HepG2 (cell line): Measurements from ENCODE around the gene ARHGDIA. TPM values are rescaled to one million over a fixed set of nuclear protein-coding genes. Genes with fewer than 3 reads are reported as not detected.

ENCODE experiments used
- U2AF2 ChIP-seq: fragments of 200-400 bp; formaldehyde crosslinking; IDR thresholded peaks from 2 replicates; pipeline ENCODE4 v1.6.1; 2017; ENCODE audit warnings: low read depth, mild to moderate bottlenecking, low read length
- ZBTB34 ChIP-seq: sonication (generic); formaldehyde crosslinking; IDR thresholded peaks from 2 replicates; pipeline ENCODE4 v1.8.0; 2022; ENCODE audit warnings: mild to moderate bottlenecking, missing genetic modification reagents
- ZFY ChIP-seq: sonication (generic); formaldehyde crosslinking; IDR thresholded peaks from 2 replicates; pipeline ENCODE4 v1.4.0; 2020; ENCODE audit warnings: missing genetic modification reagents
- ZNF10 ChIP-seq: sonication (generic); formaldehyde crosslinking; IDR thresholded peaks from 2 replicates; pipeline ENCODE4 v1.4.0; 2020; ENCODE audit warnings: mild to moderate bottlenecking, low read depth, missing genetic modification reagents, borderline replicate concordance
- ZNF501 ChIP-seq: sonication (generic); formaldehyde crosslinking; IDR thresholded peaks from 2 replicates; pipeline ENCODE4 v1.5.1; 2020; ENCODE audit warnings: mild to moderate bottlenecking, moderate library complexity, missing genetic modification reagents
- polyA plus RNA-seq, 8 experiments: library from polyadenylated mRNA; depleted of rRNA in 3 of 8; stranded (reverse) in 7 of 8; unstranded in 1 of 8; fragments of >200 nt; fragmentation: Illumina TruSeq in 4 of 8; extraction: Trizol in 4 of 8; gene quantifications; 2 replicates each; pipeline versions ENCODE4 v1.2.1 to v1.2.3, GENCODE V29; 2011 to 2016; ENCODE audit warnings: low read depth in 4 of 8, missing spikeins in 1 of 8, mixed read lengths in 1 of 8; ENCODE audit not compliant: insufficient read depth in 1 of 8
- total RNA-seq, 5 experiments: library from RNA; depleted of rRNA; stranded (reverse); fragments of >200 nt; fragmentation: Illumina TruSeq; extraction: Trizol; gene quantifications; 2 replicates each; pipeline ENCODE4 v1.2.3, GENCODE V29; 2016; ENCODE audit warnings: low read depth in 1 of 5
- TF ChIP-seq, protein P1 (sequence below): sonication (generic); formaldehyde crosslinking; IDR thresholded peaks from 2 replicates; pipeline ENCODE4 v1.8.1; 2023; ENCODE audit warnings: mild to moderate bottlenecking, inconsistent platforms, moderate library complexity, missing genetic modification reagents, borderline replicate concordance
- TF ChIP-seq, protein P2 (sequence below): sonication (generic); formaldehyde crosslinking; IDR thresholded peaks from 2 replicates; pipeline ENCODE4 v1.4.0; 2020; ENCODE audit warnings: missing genetic modification reagents, borderline replicate concordance
- TF ChIP-seq, protein P3 (sequence below), 2 experiments: sonication (generic) in 1 of 2; formaldehyde crosslinking in 1 of 2; IDR thresholded peaks; 2 replicates each; pipeline versions ENCODE4 v1.6.1 to v1.9.0; 2014 to 2022; ENCODE audit warnings: antibody characterized with exemption in 1 of 2, borderline replicate concordance in 1 of 2, inconsistent platforms in 1 of 2, low read depth in 1 of 2, missing genetic modification reagents in 1 of 2
- TF ChIP-seq, protein P4 (sequence below): sonication (generic); formaldehyde crosslinking; IDR thresholded peaks from 2 replicates; pipeline ENCODE4 v1.4.0; 2020; ENCODE audit warnings: missing genetic modification reagents
- TF ChIP-seq, protein P5 (sequence below): sonication (generic); formaldehyde crosslinking; IDR thresholded peaks from 2 replicates; pipeline ENCODE4 v1.5.0; 2020; ENCODE audit warnings: missing genetic modification reagents

ARHGDIA gene
- total and polyA plus RNA-seq, 2 of the 13 experiments (the other 11 are each of a cell fraction or from before 2014, with no cell fraction given) = 40.0 to 64.0 TPM

GRCh38 chr17:81871387-81872230 lies 472 bp upstream of the ARHGDIA start (continued):
- TF ChIP-seq, protein P1, sequence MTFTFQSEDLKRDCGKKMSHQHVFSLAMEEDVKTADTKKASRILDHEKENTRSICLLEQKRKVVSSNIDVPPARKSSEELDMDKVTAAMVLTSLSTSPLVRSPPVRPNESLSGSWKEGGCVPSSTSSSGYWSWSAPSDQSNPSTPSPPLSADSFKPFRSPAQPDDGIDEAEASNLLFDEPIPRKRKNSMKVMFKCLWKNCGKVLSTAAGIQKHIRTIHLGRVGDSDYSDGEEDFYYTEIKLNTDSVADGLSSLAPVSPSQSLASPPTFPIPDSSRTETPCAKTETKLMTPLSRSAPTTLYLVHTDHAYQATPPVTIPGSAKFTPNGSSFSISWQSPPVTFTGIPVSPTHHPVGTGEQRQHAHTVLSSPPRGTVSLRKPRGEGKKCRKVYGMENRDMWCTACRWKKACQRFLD (CRISPR knock-in tag) = peak; percentile 93
- TF ChIP-seq ZBTB34 (CRISPR knock-in tag) (0 out of 2 replicates have a peak, but pooled peaks have one; percentile 42), ZFY (peak; percentile 82), U2AF2 (no peak), ZNF501 (CRISPR knock-in tag) (peak; percentile 89), ZNF10 (CRISPR knock-in tag) (0 out of 2 replicates have a peak, but pooled peaks have one; percentile 84)
- TF ChIP-seq, protein P2, sequence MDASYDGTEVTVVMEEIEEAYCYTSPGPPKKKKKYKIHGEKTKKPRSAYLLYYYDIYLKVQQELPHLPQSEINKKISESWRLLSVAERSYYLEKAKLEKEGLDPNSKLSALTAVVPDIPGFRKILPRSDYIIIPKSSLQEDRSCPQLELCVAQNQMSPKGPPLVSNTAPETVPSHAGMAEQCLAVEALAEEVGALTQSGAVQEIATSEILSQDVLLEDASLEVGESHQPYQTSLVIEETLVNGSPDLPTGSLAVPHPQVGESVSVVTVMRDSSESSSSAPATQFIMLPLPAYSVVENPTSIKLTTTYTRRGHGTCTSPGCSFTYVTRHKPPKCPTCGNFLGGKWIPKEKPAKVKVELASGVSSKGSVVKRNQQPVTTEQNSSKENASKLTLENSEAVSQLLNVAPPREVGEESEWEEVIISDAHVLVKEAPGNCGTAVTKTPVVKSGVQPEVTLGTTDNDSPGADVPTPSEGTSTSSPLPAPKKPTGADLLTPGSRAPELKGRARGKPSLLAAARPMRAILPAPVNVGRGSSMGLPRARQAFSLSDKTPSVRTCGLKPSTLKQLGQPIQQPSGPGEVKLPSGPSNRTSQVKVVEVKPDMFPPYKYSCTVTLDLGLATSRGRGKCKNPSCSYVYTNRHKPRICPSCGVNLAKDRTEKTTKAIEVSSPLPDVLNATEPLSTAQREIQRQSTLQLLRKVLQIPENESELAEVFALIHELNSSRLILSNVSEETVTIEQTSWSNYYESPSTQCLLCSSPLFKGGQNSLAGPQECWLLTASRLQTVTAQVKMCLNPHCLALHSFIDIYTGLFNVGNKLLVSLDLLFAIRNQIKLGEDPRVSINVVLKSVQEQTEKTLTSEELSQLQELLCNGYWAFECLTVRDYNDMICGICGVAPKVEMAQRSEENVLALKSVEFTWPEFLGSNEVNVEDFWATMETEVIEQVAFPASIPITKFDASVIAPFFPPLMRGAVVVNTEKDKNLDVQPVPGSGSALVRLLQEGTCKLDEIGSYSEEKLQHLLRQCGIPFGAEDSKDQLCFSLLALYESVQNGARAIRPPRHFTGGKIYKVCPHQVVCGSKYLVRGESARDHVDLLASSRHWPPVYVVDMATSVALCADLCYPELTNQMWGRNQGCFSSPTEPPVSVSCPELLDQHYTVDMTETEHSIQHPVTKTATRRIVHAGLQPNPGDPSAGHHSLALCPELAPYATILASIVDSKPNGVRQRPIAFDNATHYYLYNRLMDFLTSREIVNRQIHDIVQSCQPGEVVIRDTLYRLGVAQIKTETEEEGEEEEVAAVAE (CRISPR knock-in tag) = 0 out of 2 replicates have a peak, but pooled peaks have one; percentile 15
- TF ChIP-seq, protein P3, sequence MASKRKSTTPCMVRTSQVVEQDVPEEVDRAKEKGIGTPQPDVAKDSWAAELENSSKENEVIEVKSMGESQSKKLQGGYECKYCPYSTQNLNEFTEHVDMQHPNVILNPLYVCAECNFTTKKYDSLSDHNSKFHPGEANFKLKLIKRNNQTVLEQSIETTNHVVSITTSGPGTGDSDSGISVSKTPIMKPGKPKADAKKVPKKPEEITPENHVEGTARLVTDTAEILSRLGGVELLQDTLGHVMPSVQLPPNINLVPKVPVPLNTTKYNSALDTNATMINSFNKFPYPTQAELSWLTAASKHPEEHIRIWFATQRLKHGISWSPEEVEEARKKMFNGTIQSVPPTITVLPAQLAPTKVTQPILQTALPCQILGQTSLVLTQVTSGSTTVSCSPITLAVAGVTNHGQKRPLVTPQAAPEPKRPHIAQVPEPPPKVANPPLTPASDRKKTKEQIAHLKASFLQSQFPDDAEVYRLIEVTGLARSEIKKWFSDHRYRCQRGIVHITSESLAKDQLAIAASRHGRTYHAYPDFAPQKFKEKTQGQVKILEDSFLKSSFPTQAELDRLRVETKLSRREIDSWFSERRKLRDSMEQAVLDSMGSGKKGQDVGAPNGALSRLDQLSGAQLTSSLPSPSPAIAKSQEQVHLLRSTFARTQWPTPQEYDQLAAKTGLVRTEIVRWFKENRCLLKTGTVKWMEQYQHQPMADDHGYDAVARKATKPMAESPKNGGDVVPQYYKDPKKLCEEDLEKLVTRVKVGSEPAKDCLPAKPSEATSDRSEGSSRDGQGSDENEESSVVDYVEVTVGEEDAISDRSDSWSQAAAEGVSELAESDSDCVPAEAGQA (IDR thresholded peaks at IDR 0.05; ENCODE audit: low read depth) = peak; percentile 87
- TF ChIP-seq, protein P3 (CRISPR knock-in tag; IDR thresholded peaks at IDR 0.05; ENCODE audit: borderline replicate concordance) = peak; percentile 88
- TF ChIP-seq, protein P4, sequence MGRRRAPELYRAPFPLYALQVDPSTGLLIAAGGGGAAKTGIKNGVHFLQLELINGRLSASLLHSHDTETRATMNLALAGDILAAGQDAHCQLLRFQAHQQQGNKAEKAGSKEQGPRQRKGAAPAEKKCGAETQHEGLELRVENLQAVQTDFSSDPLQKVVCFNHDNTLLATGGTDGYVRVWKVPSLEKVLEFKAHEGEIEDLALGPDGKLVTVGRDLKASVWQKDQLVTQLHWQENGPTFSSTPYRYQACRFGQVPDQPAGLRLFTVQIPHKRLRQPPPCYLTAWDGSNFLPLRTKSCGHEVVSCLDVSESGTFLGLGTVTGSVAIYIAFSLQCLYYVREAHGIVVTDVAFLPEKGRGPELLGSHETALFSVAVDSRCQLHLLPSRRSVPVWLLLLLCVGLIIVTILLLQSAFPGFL (CRISPR knock-in tag) = no peak
- TF ChIP-seq, protein P5, sequence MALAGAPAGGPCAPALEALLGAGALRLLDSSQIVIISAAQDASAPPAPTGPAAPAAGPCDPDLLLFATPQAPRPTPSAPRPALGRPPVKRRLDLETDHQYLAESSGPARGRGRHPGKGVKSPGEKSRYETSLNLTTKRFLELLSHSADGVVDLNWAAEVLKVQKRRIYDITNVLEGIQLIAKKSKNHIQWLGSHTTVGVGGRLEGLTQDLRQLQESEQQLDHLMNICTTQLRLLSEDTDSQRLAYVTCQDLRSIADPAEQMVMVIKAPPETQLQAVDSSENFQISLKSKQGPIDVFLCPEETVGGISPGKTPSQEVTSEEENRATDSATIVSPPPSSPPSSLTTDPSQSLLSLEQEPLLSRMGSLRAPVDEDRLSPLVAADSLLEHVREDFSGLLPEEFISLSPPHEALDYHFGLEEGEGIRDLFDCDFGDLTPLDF (CRISPR knock-in tag) = peak; percentile 79
